Right lobe of liver (tissue), 6 donors: ENCODE measurements around the gene TH. TPM values are rescaled to one million over a fixed set of nuclear protein-coding genes. Genes with fewer than 3 reads are reported as not detected.

ENCODE experiments used
- ATAC-seq, 4 donors: fragments of 200-7000 bp; cut with Tn5 transposase; one replicate each; pipeline ENCODE4 v1.9.1; 2020; ENCODE audit warnings: mild to moderate bottlenecking in 4 of 4, moderate library complexity in 4 of 4
- DNase-seq, 3 donors: peaks; one replicate each; pipeline ENCODE4 v3.0.0-alpha.2; 2020
- H3K27ac ChIP-seq, 3 donors: fragments of 200-600 bp; one replicate each; pipeline ENCODE4 v1.8.0; 2022
- H3K27me3 ChIP-seq, 2 donors: fragments of 200-600 bp; one replicate each; pipeline ENCODE4 v1.8.0; 2022
- H3K36me3 ChIP-seq, 4 donors: fragments of 200-600 bp; sonication (generic) in 1 of 4; one replicate each; pipeline versions ENCODE4 v1.5.1 to v1.8.0; 2017 to 2022; ENCODE audit warnings: control low read depth in 1 of 4
- H3K4me1 ChIP-seq, 4 donors: fragments of 200-600 bp; sonication (generic) in 1 of 4; one replicate each; pipeline versions ENCODE4 v1.5.1 to v1.8.0; 2017 to 2022; ENCODE audit warnings: control low read depth in 1 of 4
- H3K4me3 ChIP-seq, 3 donors: fragments of 200-600 bp; one replicate each; pipeline ENCODE4 v1.8.0; 2022
- H3K9me3 ChIP-seq, 4 donors: fragments of 200-600 bp; sonication (generic) in 1 of 4; one replicate each; pipeline versions ENCODE4 v1.5.1 to v1.8.0; 2017 to 2022; ENCODE audit warnings: control low read depth in 1 of 4
- CTCF ChIP-seq, 4 donors: fragments of 200-600 bp in 3 of 4; fragments of 450-650 bp in 1 of 4; IDR thresholded peaks; one replicate each; pipeline versions ENCODE4 v1.5.1 to v1.8.0; 2016 to 2022; ENCODE audit warnings: antibody characterized with exemption in 4 of 4, mild to moderate bottlenecking in 2 of 4
- POLR2A ChIP-seq: fragments of 450-650 bp; IDR thresholded peaks from one replicate; pipeline ENCODE4 v1.6.1; 2017; ENCODE audit warnings: antibody characterized with exemption, mild to moderate bottlenecking
- WGBS: methylation state at CpG from one replicate; pipeline ENCODE4 v1.1.6; 2018; ENCODE audit warnings: low coverage, low lambda C conversion rate; ENCODE audit not compliant: insufficient coverage; ENCODE audit errors: missing lambda C conversion rate; 5-methylcytosine and 5-hydroxymethylcytosine counted together
- intact Hi-C, 2 donors: fragments of 100-400 bp; cut with DNase I; formaldehyde crosslinking; loops; one replicate each; pipeline versions ENCODE4 v1.11.2 to v1.14.1; 2022
- total RNA-seq, 6 experiments: library from RNA; depleted of rRNA in 2 of 6; stranded (reverse); fragments of >200 nt in 2 of 6; fragmentation: NEBNext Ultra II Directional in 3 of 6; extraction: Animal tissue kit (Norgen Biotek cat#: 25700) in 3 of 6; gene quantifications; one replicate each; pipeline versions ENCODE4 v1.1.0 to v1.2.4, GENCODE V29; 2016 to 2023
- donor health status: DM: no; HTN: yes; CAD: no.
- donor health status: DM: no; HTN: no; CAD: no.
- donor health status: DM: no; HTN: no; CAD: no.
- donor health status: DM: no; HTN: yes; CAD: no.
- donor health status: DM: no; HTN: yes; CAD: no.

Gene TH
- total RNA-seq, 6 experiments from 2014 or later, result 0.51 to 0.64 TPM; not detected in 4

DNA sequence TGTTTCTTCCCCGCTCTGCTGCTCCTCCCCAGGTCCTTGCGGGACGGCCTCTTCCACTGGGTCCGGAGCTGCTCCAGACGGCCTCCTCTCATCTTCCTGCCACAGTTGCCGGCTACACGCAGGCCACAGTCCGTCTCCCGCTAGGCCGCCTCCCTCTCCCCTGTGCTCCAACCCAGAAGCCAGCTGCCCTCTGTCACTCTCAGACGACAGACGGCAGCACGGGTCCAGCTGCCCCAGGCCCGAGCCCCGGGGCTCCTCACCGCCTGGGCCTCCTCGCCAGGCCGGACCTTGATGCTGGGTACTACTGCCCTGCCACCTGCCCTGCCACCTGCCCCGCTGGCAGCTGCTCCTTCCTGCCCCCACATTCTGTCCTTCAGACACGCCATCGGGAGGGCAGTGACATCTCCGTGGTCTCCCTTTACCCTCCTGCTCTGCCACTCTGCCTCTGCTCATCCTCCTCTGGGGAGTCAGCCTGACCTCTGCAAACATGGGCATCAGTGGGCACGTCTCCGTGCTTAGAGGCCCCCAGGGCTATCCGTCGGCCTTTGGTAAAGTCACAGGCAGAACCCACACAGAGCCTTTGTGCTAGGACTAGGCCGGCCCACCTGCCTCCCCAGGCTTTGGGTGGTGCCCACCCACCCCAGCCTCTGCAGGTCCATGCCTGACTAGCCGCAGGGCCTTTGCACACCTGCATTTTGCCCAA lies 43.1 kb upstream of the TH start:
- Histone ChIP-seq H3K4me3 (no peak overlapping the region), H3K9me3 (no peaks in the 10 kb centered on the region), H3K27me3 (no peaks in the 10 kb centered on the region), H3K27ac (no peak overlapping the region), H3K4me1 (no peaks in the 10 kb centered on the region), H3K36me3 (no peaks in the 10 kb centered on the region)
- DNase-seq, result peak in 2 of 3 donors; percentile 19 to 39
- 78% methylated on average over 23 of the region's 28 CpGs for WGBS
- no peak for ATAC-seq
- TF ChIP-seq CTCF (IDR thresholded peaks at IDR 0.05), result no peak
- TF ChIP-seq POLR2A, result no peak
- intact Hi-C loops, result no loop called here

DNA sequence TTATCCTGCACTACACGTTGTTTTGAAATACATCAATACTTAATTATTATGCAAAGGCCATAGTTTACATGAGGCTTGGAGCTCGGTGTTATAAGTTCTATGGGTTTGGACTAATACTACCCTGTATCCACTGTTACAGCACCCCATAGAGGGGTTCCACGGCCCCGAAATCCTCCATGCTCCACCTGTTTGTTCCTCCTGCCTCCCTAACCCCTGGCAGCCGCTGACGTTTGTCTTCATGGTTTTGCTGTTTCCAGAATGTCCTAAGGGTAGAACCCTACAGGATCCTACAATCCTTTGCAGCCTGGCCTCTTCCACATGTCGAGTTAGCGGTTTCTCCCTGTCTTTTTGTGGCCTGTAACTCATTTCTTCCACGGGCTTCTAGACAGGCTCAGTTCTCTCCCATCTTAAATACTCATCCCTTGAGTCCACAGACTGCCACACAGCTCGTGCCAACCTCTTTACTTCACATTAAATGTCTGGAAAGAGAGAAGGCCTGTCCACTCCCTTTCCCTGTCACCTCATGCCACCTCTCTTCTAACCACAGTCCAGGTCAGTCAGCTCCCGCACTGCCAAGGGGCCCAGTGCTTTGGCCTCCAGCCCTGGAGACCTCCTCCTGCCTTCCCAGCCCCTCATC lies 42.4 kb upstream of the TH start:
- intact Hi-C loops, result no loop called here
- H3K27me3 ChIP-seq, result no peaks in the 10 kb centered on the region
- DNase-seq, result peak in 1 of 3 donors; percentile 37
- H3K4me3 ChIP-seq, result no peak overlapping the region
- H3K4me1 ChIP-seq, result no peaks in the 10 kb centered on the region
- no peaks in the 10 kb centered on the region for H3K36me3 ChIP-seq
- no peaks in the 10 kb centered on the region for H3K9me3 ChIP-seq
- WGBS, result 71% methylated on average over 11 of the region's 11 CpGs
- no peak overlapping the region for H3K27ac ChIP-seq
- TF ChIP-seq POLR2A (no peak), CTCF (IDR thresholded peaks at IDR 0.05) (no peak)
- ATAC-seq, result no peak

DNA sequence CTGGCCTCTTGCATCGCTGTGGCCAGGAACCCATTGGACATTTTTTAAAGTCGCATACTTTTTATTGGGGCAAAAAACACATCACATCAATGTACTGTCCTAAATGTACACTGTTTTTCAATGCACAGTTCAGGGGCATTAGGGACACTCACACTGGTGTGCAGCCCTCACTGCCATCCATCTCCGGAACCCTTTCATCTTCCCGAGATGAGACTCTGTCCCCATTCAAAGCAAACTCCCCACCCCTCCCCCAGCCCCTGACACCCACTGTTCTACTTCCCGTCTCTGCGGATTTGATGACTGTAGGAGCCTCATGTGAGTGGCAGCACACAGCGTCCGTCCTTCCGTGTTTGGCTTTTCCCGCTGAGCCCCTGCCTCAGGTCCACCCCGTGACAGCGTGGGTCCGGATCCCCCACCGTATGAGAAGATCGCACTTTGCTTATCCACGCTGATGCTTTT lies 41.8 kb upstream of the TH start:
- Histone ChIP-seq H3K27me3 (no peaks in the 10 kb centered on the region), H3K4me1 (no peaks in the 10 kb centered on the region), H3K4me3 (no peak overlapping the region), H3K36me3 (no peaks in the 10 kb centered on the region), H3K27ac (no peak overlapping the region), H3K9me3 (no peaks in the 10 kb centered on the region)
- WGBS, result 35% methylated on average over 14 of the region's 16 CpGs
- TF ChIP-seq CTCF (IDR thresholded peaks at IDR 0.05) (no peak), POLR2A (no peak)
- ATAC-seq, result peak in 3 of 4 donors; percentile 14 to 50 (median 48)
- intact Hi-C loops, result no loop called here
- DNase-seq, result peak; percentile 23 to 51 (median 43)

- H3K9me3 ChIP-seq, result no peaks in the 10 kb centered on the region
- TF ChIP-seq POLR2A (no peak), CTCF (IDR thresholded peaks at IDR 0.05) (no peak)
- no peak overlapping the region for H3K27ac ChIP-seq
- H3K36me3 ChIP-seq, result no peaks in the 10 kb centered on the region
- DNase-seq (peak; percentile 19 to 34 (median 28)), ATAC-seq (no peak)
- WGBS, result 90% methylated on average over 2 of the region's 23 CpGs
- intact Hi-C loops, result no loop called here
- H3K27me3 ChIP-seq, result no peaks in the 10 kb centered on the region
- H3K4me1 ChIP-seq, result no peaks in the 10 kb centered on the region
- H3K4me3 ChIP-seq, result no peak overlapping the region
Observed at GRCh38 chr11:2212411-2213251, 41.0 kb upstream of the TH start.
